Large intestine (tissue), 3 donors: ENCODE measurements around the gene LSM11. TPM values are rescaled to one million over a fixed set of nuclear protein-coding genes. Genes with fewer than 3 reads are reported as not detected.

Experiments used
- DNase-seq, 2 donors: peaks; one replicate each; pipeline versions ENCODE4 v3.0.0 to v3.0.0-alpha.2; 2013
- H3K27ac ChIP-seq: one replicate; pipeline ENCODE4 v1.5.1; 2013; ENCODE audit warnings: low read length
- H3K27me3 ChIP-seq: 2 replicates; pipeline ENCODE4 v1.6.1; 2013; ENCODE audit warnings: low read length; ENCODE audit not compliant: control insufficient read depth, insufficient read depth
- H3K36me3 ChIP-seq: 2 replicates; pipeline ENCODE4 v1.6.1; 2013; ENCODE audit warnings: low read length; ENCODE audit not compliant: control insufficient read depth, insufficient read depth
- H3K4me1 ChIP-seq: one replicate; pipeline ENCODE4 v1.6.1; 2013; ENCODE audit warnings: low read length; ENCODE audit not compliant: control insufficient read depth, insufficient read depth
- H3K4me3 ChIP-seq: one replicate; pipeline ENCODE4 v1.5.1; 2013; ENCODE audit warnings: low read length
- H3K9me3 ChIP-seq: one replicate; pipeline ENCODE4 v1.6.1; 2013; ENCODE audit warnings: mild to moderate bottlenecking, low read depth, low read length, moderate library complexity; ENCODE audit not compliant: control insufficient read depth
- WGBS: methylation state at CpG from one replicate; pipeline ENCODE4 v1.1.5; 2013; ENCODE audit warnings: low lambda C conversion rate; ENCODE audit not compliant: insufficient coverage; 5-methylcytosine and 5-hydroxymethylcytosine counted together
- polyA plus RNA-seq: library from polyadenylated mRNA; unstranded; fragments of 120-200 nt; gene quantifications from one replicate; pipeline ENCODE4 v1.2.1, GENCODE V29; 2013

The LSM11 gene
- polyA plus RNA-seq, 1 donor: 8.6 TPM

- peaks cover 3% of the 10 kb centered on the region for H3K4me1 ChIP-seq
- no CpG with 5 or more reads among the region's 5 CpGs for WGBS
- H3K27me3 ChIP-seq: no peaks in the 10 kb centered on the region
- no peak for DNase-seq
- peaks cover 27% of the 10 kb centered on the region for H3K36me3 ChIP-seq
- peak overlapping the region; percentile 82 for H3K4me3 ChIP-seq
- peak overlapping the region; percentile 93 for H3K27ac ChIP-seq
- no peaks in the 10 kb centered on the region for H3K9me3 ChIP-seq
These were observed 11.4 kb upstream of the LSM11 start for GRCh38 chr5:157732130-157732514.

GRCh38 chr5:157732596-157733262, 10.8 kb upstream of the LSM11 start:
- Histone ChIP-seq H3K27ac (no peak overlapping the region), H3K27me3 (no peaks in the 10 kb centered on the region), H3K9me3 (no peaks in the 10 kb centered on the region), H3K36me3 (peaks cover 29% of the 10 kb centered on the region), H3K4me3 (no peak overlapping the region), H3K4me1 (peaks cover 3% of the 10 kb centered on the region)
- WGBS: 100% methylated on average over 4 of the region's 8 CpGs
- no peak for DNase-seq

- Histone ChIP-seq H3K4me1 (peaks cover 3% of the 10 kb centered on the region), H3K27me3 (no peaks in the 10 kb centered on the region), H3K4me3 (no peak overlapping the region), H3K9me3 (no peaks in the 10 kb centered on the region), H3K27ac (no peak overlapping the region), H3K36me3 (peaks cover 37% of the 10 kb centered on the region)
- 33% methylated on average over 1 of the region's 7 CpGs for whole genome bisulfite sequencing
- no peak for DNase-seq
These were observed 9.1 kb upstream of the LSM11 start for GRCh38 chr5:157734436-157734835.

DNA sequence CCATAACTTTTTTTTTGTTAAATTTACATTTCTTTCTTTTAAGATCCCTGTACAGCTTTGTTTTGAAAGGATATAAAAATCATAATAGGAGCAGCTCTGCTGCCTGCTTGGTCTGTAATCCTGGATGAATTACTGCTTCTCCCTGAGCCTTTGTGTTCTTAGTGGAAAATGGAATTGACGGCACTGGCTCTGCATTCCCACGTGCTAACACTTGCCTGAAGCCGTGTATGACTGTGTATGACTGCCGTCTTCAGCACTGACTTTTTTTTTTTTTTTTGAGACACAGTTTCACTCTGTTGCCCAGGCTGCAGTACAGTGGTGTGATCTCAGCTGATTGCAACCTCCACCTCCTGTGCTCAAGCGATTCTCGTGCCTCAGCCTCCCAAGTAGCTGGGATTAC, 7.5 kb upstream of the LSM11 start:
- Histone ChIP-seq H3K36me3 (peaks cover 42% of the 10 kb centered on the region), H3K4me3 (no peak overlapping the region), H3K9me3 (no peaks in the 10 kb centered on the region), H3K27me3 (no peaks in the 10 kb centered on the region), H3K4me1 (peaks cover 3% of the 10 kb centered on the region), H3K27ac (no peak overlapping the region)
- WGBS: no CpG with 5 or more reads among the region's 6 CpGs
- no peak for DNase-seq

DNA sequence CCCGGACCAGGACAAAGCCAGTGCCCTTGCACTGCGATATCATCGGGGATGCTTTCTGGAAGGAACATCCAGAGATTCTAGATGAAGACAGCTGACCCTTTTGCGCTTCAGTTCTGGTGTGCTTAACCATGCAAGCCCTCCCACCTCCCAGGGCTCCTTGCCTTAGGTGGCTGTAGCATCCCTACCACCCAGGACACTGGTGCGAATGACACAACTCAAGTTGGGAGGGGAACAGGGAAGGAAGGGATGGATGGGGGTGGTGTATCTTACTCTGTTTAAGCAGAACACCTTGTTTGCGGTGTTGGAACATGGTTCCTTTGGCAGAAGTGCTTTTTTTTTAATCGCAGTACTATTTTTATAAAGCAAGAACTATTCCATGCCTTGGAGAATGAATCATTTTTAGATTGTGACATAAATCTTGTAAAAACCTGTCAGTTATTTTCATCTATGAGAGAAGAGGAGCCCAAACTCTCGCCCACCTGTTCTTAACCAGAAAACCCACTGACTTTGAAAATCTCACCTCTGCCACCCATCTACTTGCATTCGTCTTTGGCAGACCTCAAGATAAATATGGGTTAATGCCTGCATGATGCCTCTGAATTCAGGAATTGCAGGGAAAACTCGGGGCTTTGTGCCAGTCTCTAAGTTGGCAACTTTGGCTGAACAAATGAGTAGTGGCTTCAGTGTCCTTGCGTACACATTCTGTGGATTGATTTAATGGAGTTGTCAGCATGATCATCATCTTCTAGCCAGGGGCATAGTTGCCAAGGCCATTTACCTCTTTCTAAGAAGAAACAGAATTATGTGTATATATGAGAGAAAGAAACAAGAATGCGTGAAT, 3.9 kb upstream of the LSM11 start:
- Histone ChIP-seq H3K4me3 (no peak overlapping the region), H3K4me1 (peaks cover 3% of the 10 kb centered on the region), H3K9me3 (no peaks in the 10 kb centered on the region), H3K27me3 (no peaks in the 10 kb centered on the region), H3K27ac (no peak overlapping the region), H3K36me3 (peaks cover 26% of the 10 kb centered on the region)
- DNase-seq: no peak
- 100% methylated on average over 2 of the region's 12 CpGs for WGBS

- no peak overlapping the region for H3K27ac ChIP-seq
- WGBS: no CpG with 5 or more reads among the region's 3 CpGs
- peak in 1 of 2 donors; percentile 14 for DNase-seq
These were observed 3.3 kb upstream of the LSM11 start for GRCh38 chr5:157740229-157740610.

DNA sequence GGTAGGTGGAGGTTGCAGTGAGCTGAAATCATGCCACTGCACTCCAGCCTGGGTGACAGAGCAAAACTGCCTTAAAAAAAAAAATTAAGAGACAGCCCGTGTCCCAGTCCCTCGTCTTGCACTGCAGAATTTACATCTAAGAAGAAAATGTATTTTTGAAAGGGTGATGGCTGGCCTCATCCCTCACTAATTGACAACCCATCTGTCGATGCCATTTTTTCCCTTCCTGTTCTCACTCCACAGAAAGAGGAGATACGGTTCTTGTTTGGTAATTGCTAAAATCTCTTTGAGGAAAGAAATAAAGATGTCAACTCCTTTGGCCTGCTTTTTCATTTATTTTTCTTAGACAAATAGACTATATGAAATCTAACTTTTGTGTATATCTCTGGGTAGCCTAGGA, 2.4 kb upstream of the LSM11 start:
- H3K27me3 ChIP-seq: no peaks in the 10 kb centered on the region
- WGBS: 100% methylated on average over 1 of the region's 4 CpGs
- no peak for DNase-seq
- no peaks in the 10 kb centered on the region for H3K9me3 ChIP-seq
- H3K4me1 ChIP-seq: peaks cover 3% of the 10 kb centered on the region
- H3K4me3 ChIP-seq: no peak overlapping the region
- H3K36me3 ChIP-seq: peaks cover 22% of the 10 kb centered on the region
- no peak overlapping the region for H3K27ac ChIP-seq

More at GRCh38 chr5:157740229-157740610, 3.3 kb upstream of the LSM11 start:
- Histone ChIP-seq H3K4me3 (no peak overlapping the region), H3K9me3 (no peaks in the 10 kb centered on the region), H3K36me3 (peaks cover 23% of the 10 kb centered on the region), H3K4me1 (peaks cover 3% of the 10 kb centered on the region), H3K27me3 (no peaks in the 10 kb centered on the region)

- Histone ChIP-seq H3K4me3 (peak overlapping the region; percentile 66), H3K36me3 (peaks cover 6% of the 10 kb centered on the region), H3K27me3 (no peaks in the 10 kb centered on the region), H3K9me3 (no peaks in the 10 kb centered on the region), H3K4me1 (peaks cover 3% of the 10 kb centered on the region), H3K27ac (no peak overlapping the region)
- WGBS: 0% methylated on average over 1 of the region's 56 CpGs
- DNase-seq: peak in 1 of 2 donors; percentile 42
These were observed 819 bp downstream of the LSM11 start for GRCh38 chr5:157744051-157745011.

- Histone ChIP-seq H3K36me3 (no peaks in the 10 kb centered on the region), H3K4me3 (no peak overlapping the region), H3K9me3 (no peaks in the 10 kb centered on the region), H3K27ac (no peak overlapping the region), H3K27me3 (no peaks in the 10 kb centered on the region), H3K4me1 (peaks cover 3% of the 10 kb centered on the region)
- peak in 1 of 2 donors; percentile 15 for DNase-seq
- no CpG with 5 or more reads among the region's 4 CpGs for WGBS
These were observed 1.5 kb downstream of the LSM11 start for GRCh38 chr5:157745041-157745456.

GRCh38 chr5:157747173-157747740, 3.7 kb downstream of the LSM11 start:
- Histone ChIP-seq H3K27me3 (no peaks in the 10 kb centered on the region), H3K4me1 (peaks cover 3% of the 10 kb centered on the region), H3K27ac (no peak overlapping the region), H3K9me3 (no peaks in the 10 kb centered on the region), H3K4me3 (no peak overlapping the region), H3K36me3 (peaks cover 5% of the 10 kb centered on the region)
- no peak for DNase-seq
- WGBS: 71% methylated on average over 1 of the region's 6 CpGs
